HG03575 (cell line): Measurements from ENCODE around the gene HEATR1.
"Not testable (repeated sequence)": the region's sequence is repeated elsewhere in the genome, so short reads cannot be mapped to it uniquely, and the experiment has no call there.

Source experiments
- ATAC-seq: cut with Tn5 transposase; IDR thresholded peaks from one replicate; pipeline ENCODE4 v1.9.1; 2021; ENCODE audit not compliant: unreplicated experiment, insufficient number of reproducible peaks, low FRiP score; ENCODE audit errors: extremely low read depth

HEATR1 gene

DNA sequence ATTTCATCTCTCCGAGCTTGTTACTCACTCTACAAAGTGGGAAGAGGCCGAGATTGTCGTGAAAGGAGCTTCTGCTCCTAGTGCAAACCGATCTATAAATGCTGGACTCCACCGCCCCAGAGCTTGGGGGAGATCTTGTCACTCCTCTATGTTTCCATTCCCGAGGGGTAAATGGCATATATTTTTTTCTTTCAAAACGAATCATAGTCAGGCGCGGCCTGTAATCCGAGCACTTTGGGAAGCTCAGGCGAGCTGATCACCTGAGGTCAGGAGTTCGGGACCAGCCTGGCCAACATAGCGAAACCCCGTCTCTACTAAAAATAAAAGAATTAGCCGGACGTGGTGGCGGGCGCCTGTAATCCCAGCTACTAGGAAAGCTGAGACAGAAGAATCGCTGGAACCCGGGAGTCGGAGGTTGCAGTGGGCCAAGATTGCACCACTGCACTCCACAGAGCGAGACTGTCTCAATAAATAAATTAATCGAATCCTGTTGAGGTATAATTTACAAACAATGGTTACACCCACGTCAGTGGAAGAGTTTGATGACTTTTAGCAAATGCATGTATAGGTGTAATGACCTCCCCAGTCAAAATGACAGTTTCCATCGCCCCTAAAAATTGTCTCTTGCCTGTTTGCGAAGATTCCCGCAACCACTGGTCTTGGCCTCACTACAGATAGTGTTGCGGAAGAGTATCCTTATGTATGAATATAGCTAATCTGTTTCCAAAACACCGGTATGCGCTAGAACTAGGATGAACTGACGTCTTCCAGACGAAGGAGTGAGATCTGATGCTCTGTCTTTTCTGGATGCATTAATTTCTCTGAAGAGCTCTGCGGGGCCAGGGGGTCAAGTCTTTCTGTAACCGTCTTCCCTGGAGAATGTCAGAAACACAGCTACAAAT, 840 bp upstream of the HEATR1 start:
- ATAC-seq: no peak

DNA sequence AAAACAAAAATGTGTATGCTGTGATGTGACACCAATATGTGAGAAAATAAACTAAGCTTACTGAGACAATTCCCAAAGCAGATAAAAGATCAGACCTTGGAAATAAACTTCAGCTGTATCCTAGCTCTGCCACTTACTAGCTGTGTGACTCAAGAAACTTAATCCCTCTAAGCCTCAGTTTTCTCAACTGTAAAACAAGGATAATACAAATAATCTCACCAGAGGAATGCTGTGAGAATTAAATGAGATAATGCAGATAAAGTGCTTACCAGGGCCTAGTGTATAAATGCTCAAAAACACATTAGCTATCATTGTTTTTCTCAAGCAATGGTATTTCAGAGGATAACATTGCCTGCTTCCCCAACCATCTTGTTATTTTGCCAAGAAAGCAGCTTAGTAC, 2.1 kb downstream of the HEATR1 start:
- no peak for ATAC-seq

- ATAC-seq: no peak
Measured at GRCh38 chr1:236590553-236591150, 13.7 kb downstream of the HEATR1 start.

GRCh38 chr1:236589531-236589930, 14.8 kb downstream of the HEATR1 start:
- ATAC-seq: no peak

DNA sequence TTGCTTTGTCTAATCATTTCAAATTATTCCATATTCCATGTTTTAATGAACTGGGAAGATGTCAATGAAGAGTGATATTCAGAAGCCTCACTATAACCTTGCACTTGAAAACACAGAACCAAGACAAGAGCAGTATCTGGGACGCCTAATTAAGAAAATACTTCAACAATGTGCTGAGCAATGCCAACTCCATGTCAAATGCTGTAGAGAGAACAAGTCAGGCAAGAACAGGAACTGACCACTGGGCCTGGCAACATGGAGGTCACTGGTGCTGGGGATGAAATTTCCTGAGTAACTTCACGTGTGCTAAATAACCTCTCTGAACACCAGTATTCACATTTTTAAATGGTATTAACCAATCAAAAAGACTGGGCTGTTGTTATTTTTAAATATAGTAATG, 22.8 kb downstream of the HEATR1 start:
- no peak for ATAC-seq

DNA sequence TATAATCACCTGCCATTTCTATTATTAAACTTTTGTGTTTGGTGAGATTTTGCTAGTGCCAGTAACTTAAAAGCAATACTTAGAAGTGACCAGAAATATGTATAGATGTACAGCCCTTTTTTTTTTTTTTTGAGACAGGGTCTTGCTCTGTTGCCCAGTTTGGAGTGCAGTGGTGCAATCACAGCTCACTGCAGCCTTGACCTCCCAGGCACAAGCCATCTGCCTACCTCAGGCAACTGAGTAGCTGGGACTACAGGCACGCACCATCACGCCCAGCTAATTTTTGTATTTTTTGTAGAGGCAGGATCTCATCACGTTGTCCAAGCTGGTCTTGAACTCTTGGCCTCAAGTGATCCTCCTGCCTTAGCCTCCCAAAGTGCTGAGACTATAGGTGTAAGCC, 23.9 kb downstream of the HEATR1 start:
- ATAC-seq: not testable (repeated sequence)

DNA sequence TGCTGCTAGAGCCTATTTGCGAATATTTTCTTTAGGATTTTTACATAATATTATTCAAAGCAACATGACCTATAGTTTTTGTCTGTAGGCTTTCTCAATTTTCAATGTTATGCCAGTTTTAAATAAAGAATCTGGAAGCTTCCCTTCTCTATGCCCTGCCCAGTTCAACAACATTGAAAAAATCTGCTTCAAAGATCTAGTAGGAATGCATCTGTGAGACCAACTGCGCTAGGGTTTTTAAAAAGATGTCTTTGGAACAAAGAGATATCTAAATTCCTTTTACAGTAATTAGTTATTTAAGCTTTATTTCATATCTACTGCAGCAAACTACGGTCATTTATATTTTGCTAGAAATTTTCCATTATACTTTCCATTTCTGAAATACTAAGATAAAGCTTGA, 25.7 kb downstream of the HEATR1 start:
- ATAC-seq: no peak

GRCh38 chr1:236577041-236577440, 27.3 kb downstream of the HEATR1 start:
- not testable (repeated sequence) for ATAC-seq

GRCh38 chr1:236576004-236576403, 28.3 kb downstream of the HEATR1 start:
- no peak for ATAC-seq

DNA sequence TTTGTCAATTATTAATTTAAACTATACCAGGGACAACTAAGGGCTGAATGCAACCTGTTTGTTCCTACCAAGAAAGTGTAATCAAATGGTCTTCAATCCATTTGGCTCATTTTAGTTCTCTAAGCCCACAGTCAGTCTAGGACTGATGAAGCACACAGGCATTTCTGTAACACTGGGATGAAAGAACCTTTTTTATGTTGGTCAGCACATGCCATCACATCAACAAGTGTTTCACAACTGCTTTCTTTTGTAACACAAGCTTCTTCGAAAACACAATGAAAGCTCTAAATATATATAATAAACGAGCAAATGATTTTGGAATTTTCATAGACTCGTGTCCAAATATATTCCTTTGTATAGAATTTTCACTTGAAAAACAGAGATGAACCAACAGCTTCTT, 28.8 kb downstream of the HEATR1 start:
- no peak for ATAC-seq

- no peak for ATAC-seq
Measured at GRCh38 chr1:236568285-236568894, 35.9 kb downstream of the HEATR1 start.

- ATAC-seq: no peak
Measured at GRCh38 chr1:236565530-236565929, 38.8 kb downstream of the HEATR1 start.

GRCh38 chr1:236561976-236562375, 42.3 kb downstream of the HEATR1 start:
- ATAC-seq: no peak

- no peak for ATAC-seq
Measured at GRCh38 chr1:236560213-236560771, 44.0 kb downstream of the HEATR1 start.

DNA sequence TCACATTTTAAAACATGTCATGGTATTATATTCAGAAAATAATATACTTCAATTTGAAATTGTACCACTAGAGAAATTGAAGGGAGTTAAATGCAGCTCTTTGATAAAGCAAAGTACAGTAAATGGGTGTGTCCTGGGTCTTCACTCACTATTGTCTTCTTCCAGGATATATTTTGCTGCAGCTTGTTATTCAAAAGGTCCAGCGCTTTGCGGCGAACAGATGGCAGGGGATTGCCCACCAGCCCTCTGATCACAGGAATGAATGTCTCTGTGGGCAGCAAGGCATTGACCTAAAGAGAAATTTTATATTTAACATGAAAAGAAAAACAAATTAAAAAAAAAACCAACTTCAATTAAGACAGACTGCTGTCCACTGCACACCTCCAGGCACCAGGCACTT, 45.5 kb downstream of the HEATR1 start:
- no peak for ATAC-seq

DNA sequence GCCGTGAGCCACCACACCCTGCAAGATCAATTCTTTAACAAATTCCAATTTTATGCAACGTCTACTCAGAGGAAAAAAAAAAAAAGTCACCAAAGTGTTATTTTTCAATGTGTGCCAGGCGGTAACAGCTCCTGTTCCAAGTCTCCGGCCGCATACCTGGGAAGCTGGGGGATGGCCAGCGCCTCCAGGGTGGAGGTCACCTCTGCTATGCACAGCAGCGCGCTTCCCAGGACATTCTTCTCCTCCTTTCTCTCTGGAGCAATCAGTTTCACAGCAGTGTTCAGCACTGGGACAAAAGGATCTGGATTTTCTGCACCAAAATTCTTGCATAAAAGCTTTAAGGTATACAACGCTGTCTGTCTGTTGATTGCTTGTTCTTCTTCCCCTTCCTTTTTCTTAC, 46.2 kb downstream of the HEATR1 start:
- no peak for ATAC-seq

DNA sequence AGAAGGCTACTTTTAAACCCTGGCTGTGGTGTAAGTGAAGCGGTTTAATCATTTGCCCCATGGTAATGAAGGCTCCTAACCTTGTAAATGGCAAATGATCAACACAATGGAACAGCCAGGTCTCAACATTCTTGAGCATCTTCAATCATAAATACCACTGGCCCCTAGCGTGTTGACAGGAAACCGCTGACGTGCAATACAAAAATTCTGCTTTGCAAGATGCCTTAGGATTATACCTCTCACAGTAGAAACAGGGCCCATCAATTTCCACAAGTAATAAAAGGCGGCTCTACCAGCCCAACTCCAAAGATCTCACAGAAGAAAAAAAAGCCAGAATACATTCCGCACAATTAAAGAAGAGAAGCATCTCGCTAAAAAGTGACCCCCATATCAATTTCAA, 47.7 kb downstream of the HEATR1 start:
- ATAC-seq: no peak

GRCh38 chr1:236553370-236553769, 50.9 kb downstream of the HEATR1 start:
- ATAC-seq: no peak

- ATAC-seq: no peak
Measured at GRCh38 chr1:236552901-236553300, 51.4 kb downstream of the HEATR1 start.

DNA sequence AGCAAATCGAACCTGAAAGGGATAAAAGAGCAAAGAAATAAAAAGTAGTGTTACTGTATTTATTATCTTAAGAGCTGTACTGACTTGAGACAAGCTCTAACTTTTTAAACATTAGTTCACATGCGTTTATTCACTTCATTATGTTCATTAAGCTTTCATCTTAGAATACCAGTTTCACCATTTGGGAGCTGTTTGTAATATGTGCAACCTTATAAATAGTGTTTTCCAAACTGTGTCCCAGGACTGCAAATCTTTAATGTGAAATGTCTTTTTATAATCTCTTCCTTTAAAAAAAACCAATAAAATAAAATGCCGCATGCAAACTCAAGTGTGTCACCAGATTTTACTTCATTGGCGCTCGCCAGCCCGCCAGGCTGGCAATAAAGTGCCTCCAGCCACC, 52.2 kb downstream of the HEATR1 start:
- no peak for ATAC-seq
